Stimulated activated CD4-positive, alpha-beta T cell treated with anti-CD3 and anti-CD28 coated beads, Interleukin-2, amount 100 ng/mL, for 4 hours (primary cell): Measurements from ENCODE around the gene CD48.

ENCODE experiments used
- DNase-seq: peaks from one replicate; pipeline ENCODE4 v3.0.0-alpha.2; 2020; ENCODE audit warnings: low read depth

Gene CD48

DNA sequence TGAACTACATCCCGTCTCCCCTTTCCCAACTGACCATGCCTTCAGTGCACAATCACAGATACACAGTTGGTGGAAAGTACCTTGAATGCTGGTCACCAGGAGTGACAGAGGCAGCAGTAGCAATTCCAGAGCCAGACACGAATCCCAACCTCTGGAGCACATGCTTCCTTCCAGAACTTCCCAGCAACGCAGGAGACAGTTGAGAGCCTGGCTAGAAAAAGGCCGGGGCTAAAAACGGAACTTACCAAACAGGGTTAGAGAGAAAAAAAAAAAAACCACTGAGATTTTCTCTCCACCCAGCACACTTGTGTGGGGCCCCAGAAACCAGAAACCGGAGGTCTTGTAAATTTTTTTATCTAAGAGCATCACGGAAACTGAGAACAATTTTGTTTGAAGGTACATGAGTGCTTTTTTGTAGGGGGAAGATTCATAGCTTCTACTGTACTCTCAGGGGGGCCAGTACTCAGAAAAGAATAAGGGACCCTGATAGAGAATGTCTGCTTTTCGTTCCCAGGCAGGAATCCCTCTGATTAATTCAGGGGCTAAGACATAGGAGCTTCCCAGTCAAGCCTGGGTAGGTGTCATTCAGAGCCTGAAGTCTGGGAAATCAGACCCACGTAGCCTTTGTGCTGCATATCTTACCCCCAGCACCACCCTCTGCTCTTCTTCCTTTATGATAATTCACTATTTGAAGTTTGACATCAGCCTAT lies at the start of gene CD48:
Gene CD48, minus strand, starts transcription at position 221 of the 710 bp plus-strand sequence. Its CDS starts 59 bp downstream, at position 162.
- peak; percentile 37 for DNase-seq

- DNase-seq = no peak
Observed at GRCh38 chr1:160761046-160761445, 49.4 kb upstream of the CD48 start.

- DNase-seq = no peak
Observed at GRCh38 chr1:160759740-160760139, 48.1 kb upstream of the CD48 start.

DNA sequence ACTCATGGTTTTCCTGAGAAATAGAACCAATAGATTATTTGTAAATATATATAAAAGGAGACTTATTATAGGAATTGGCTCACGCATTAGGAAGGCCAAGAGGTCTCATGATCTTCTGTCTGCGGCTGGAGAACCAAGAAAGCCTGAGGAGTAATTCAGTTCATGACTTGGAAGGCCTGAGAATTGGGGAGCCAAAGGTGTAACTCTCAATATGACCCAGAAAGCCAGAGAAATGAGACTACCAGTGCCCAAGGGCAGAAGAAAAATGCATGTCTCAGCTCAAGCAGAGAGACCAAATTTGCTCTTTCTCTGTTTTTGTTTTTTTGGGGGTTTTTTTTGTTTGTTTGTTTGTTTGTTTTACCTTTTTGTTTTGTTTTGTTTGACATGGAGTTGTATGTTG lies 46.9 kb upstream of the CD48 start:
- no peak for DNase-seq

GRCh38 chr1:160756849-160757201 lies 45.2 kb upstream of the CD48 start:
- no peak for DNase-seq

DNA sequence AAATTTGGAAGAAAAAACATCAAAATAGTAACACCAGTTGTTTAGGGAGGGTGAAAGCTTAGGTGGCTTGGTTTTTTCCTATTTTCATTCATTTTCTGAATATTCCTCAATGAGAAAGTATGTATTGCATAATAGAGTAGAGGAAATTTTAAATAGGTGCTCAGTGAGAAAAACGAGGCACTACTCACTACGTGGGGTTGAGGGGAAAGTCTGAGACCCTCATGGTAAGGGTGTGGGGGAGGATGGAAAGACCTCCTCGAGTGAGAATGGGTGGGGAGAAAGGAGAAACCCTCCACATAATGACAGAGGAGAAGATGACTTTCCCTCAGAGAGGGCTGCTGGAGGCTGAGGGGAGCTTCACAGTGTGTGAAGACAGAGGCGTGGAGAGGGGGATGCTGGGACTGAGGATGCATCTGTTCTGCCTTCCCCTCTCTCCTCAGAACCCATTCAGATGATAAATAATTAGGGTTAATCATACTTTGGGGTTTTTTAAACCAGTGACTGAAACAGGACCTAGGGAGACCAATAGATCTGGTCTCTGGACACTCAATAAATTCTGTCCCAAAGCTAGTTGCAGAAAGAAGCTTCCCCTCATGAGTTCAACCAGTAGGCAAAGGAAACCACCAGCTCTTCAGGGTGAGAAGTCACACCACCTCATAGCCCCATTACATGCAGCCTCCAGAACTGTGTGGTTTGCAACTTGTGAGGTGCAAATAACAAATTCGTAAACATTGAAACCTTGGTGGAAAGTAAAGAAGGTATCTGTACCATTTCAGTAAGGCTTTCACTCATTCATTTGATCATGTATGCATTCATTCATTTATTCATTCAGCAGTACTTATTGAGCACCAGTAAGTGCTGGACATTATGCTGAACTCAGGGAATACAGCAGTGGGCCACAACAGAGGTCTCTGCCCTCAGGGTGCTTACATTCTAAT lies 44.6 kb upstream of the CD48 start:
- DNase-seq = no peak

DNA sequence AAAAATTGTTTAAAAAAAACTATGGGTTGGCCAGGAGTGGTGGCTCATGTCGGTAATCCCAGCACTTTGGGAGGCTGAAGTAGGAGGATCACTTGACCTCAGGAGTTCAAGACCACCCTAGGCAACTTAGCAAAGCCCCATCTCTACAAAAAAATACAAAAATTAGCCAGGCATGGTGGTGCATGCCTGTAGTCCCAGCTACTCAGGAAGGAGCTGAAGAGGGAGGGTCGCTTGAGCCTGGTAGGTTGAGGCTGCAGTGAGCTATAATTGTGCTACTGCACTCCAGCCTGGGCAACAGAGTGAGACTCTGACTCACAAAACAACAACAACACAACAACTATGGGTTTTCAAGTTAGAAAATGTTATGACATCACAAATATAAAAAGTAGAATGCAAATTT lies 43.8 kb upstream of the CD48 start:
- DNase-seq = no peak

DNA sequence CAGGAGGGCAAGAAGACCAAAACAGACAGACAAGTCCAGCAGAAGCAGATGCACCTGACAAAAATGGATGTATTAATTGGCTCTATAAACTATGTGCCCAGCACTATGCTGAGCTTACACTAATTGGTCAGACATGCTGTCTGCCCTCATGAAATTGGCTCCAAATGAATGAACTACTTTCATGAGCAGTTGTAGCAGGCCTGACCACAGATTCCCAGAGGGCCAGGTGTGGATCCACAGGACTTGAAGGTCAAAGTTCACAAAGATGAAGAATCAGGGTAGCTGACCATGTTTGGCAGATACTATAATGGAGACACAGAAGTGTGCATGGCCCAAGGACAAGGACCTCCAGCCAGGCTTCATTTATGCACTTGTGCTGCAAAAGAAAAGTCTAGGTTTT lies 42.0 kb upstream of the CD48 start:
- DNase-seq = no peak

- DNase-seq = no peak
Observed at GRCh38 chr1:160752924-160753323, 41.3 kb upstream of the CD48 start.

DNA sequence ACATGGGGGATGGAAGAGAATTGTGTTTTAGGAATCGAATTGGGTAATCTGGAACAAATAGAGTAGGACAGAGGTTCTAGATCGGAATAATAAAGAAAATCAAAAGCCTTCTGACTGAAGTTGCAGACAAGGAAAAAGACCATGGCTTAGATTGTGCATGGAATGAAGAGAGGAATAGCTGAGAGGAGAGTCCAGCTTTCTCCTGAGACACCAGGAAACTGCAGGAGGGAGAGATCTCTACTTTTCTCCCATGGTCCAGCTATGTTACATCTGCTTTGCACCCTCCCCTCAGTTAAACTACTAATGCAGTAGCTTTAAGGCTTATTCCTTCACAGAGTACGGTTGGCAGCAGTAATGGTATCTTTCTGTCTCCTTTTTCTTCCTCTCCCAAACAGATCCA lies 40.8 kb upstream of the CD48 start:
- DNase-seq = no peak

- no peak for DNase-seq
Observed at GRCh38 chr1:160750608-160751007, 39.0 kb upstream of the CD48 start.

GRCh38 chr1:160748878-160749269 lies 37.3 kb upstream of the CD48 start:
- DNase-seq = no peak

DNA sequence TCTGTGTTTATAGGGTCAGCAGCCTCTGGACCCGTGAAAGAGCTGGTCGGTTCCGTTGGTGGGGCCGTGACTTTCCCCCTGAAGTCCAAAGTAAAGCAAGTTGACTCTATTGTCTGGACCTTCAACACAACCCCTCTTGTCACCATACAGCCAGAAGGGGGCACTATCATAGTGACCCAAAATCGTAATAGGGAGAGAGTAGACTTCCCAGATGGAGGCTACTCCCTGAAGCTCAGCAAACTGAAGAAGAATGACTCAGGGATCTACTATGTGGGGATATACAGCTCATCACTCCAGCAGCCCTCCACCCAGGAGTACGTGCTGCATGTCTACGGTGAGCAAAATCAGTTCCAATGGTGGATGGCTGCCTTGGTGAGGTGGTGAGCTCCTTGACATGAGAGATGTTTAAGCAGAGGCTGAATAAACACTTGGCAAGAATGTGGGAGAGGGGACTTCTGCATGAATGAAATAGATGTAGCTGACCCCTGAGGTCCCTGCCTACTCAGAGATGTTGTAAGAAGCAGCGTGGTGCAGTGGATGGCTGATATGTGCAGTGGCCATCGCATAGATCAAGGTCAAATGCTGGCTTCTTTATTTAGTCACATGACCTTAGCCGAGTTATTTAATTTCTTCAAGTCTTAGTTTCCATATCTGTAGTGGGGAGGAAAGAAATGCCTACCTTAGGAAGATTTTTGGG lies 36.7 kb upstream of the CD48 start:
- no peak for DNase-seq

DNA sequence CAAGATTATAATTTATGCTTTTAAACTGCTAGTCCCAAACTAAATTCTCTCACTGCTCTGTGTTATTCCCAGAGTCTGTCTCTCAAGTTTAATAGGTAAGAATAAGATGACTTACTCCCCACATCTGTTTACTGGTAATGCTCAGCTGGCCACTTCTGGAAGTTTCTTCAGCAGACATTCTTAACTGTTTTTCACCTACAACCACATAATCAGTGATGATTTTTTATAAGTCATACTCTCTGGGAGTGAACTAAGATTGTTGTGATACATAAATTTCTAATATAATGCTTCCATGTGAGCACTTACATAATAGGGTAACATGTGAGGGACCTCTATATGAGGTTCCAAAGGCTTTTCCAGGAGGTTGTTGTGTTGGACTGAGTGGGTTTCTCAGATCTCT lies 36.1 kb upstream of the CD48 start:
- DNase-seq = no peak

DNA sequence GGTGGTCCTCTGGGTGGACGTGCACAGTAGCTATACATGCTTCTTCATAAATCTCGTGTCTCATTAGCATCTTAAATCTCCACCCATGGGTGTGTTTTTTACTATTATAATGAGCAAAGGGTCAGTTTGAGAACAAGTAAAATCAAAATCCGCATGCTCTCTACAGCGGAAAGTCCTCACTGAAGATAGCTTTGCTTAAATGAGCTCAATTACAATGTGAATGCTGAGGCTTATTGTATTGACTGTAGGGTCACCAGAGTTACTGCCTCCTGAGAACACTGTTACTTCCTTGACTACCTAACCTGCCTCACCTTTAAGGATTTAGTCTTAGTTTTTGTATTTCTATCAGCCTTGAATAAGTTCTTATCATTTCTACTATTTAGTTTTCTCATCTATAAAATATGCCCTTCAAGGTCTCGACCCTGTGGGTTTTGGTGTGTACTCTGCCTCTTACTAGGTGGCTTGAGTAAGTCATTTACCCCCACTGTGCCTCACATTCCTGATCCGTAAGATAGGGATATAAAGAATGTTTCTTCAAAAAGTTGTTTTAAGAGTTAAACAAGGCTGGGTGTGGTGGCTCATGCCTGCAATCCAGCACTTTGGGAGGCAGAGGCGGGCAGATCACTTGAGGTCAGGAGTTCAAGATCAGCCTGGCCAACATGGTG lies 35.3 kb upstream of the CD48 start:
- no peak for DNase-seq

DNA sequence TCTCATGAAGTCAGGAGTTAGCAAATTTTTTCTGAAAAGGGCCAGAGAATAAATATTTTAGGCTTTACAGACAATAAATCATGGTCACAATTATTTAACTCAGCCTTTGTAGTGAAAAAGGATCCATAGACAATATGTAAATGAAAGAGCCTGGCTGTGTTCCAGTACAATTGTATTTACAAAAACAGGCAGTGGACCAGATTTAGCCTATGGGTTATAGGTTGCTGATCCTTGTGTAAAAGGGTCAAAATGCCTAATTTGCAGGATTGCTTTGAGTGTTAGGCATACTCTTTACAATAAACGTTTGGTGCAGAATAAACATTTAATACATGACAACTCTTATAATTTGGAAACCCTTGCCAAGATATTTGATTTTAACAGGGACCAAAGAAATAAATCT lies 33.9 kb upstream of the CD48 start:
- DNase-seq = no peak

- DNase-seq = no peak
Observed at GRCh38 chr1:160744852-160745520, 33.4 kb upstream of the CD48 start.

GRCh38 chr1:160744199-160744851 lies 32.7 kb upstream of the CD48 start:
- DNase-seq = no peak

DNA sequence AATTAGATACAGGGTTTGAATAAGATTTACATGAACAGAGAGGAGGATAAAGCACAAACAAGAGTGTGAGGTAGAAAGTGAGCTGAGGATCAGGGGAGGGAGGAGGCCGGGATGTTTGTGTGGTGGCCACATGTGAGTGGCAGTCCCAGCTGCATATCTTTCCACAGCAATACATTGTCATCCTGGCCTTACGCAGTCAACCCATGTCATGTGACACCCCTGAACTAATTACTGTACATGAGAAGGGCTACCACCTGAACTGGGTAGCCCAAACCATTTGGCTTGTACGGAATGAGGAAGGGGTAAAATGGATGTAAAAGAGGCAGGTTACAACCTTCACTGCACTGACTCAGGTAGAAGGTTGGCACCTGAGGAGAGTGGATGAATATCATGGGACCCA lies 31.6 kb upstream of the CD48 start:
- DNase-seq = no peak

- no peak for DNase-seq
Observed at GRCh38 chr1:160742428-160743127, 31.0 kb upstream of the CD48 start.
